ENCODE measurements around the gene LRCOL1.

The LRCOL1 gene

DNA sequence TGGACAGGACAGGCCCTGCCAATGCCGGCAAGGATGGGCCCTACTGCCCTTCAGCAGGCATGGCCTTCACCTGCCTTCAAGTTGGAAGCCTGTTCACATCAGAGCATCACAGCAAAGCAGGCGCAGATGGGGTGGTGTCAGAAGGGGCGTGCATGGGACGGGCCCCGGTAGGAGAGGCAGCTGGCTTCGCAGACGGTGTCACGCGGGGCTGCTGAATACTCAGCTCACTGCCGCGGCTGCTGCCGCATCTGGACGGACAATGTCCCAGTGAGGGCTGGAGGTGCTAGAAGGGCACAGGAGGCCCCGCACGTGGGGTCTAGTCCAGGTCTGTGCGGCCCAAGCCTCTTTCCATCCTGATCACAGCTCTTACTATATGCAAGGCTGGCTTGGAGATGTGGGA is 42.1 kb downstream of the LRCOL1 start:
- Histone ChIP-seq H2AFZ (ENCODE audit: low read depth, low read length, severe bottlenecking) (no peak overlapping the region), H3K9ac (ENCODE audit: low read length) (no peak overlapping the region), H3K36me3 (ENCODE audit: low read length) (no peaks in the 10 kb centered on the region), H3K79me2 (ENCODE audit: insufficient read depth, low read length) (peaks cover 15% of the 10 kb centered on the region; the same call in 1 of the 2 replicates), H3K27ac (ENCODE audit: low read depth, low read length) (no peak overlapping the region), H3K9me3 (ENCODE audit: insufficient read depth, low read length) (no peaks in the 10 kb centered on the region), H3K4me2 (ENCODE audit: low read depth, low read length, poor library complexity, severe bottlenecking) (no peak overlapping the region), H3K27me3 (ENCODE audit: low read length) (no peaks in the 10 kb centered on the region), H4K20me1 (ENCODE audit: low read depth, low read length) (no peaks in the 10 kb centered on the region), H3K4me3 (ENCODE audit: insufficient read depth, low read length, poor library complexity, severe bottlenecking) (no peak overlapping the region), H3F3A (ENCODE audit: insufficient read depth) (no peaks in the 10 kb centered on the region), H3K9me2 (replicated peaks; ENCODE audit: insufficient read depth, low read length) (no peaks in the 10 kb centered on the region)
- no peak for TF ChIP-seq EZH2phosphoT487 (conservative IDR thresholded peaks at IDR 0.05; ENCODE audit: low read length)
- TF ChIP-seq, protein P1, sequence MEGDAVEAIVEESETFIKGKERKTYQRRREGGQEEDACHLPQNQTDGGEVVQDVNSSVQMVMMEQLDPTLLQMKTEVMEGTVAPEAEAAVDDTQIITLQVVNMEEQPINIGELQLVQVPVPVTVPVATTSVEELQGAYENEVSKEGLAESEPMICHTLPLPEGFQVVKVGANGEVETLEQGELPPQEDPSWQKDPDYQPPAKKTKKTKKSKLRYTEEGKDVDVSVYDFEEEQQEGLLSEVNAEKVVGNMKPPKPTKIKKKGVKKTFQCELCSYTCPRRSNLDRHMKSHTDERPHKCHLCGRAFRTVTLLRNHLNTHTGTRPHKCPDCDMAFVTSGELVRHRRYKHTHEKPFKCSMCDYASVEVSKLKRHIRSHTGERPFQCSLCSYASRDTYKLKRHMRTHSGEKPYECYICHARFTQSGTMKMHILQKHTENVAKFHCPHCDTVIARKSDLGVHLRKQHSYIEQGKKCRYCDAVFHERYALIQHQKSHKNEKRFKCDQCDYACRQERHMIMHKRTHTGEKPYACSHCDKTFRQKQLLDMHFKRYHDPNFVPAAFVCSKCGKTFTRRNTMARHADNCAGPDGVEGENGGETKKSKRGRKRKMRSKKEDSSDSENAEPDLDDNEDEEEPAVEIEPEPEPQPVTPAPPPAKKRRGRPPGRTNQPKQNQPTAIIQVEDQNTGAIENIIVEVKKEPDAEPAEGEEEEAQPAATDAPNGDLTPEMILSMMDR (IDR thresholded peaks at IDR 0.05; ENCODE audit: insufficient read depth, low read length, poor library complexity, severe bottlenecking) = no peak

DNA sequence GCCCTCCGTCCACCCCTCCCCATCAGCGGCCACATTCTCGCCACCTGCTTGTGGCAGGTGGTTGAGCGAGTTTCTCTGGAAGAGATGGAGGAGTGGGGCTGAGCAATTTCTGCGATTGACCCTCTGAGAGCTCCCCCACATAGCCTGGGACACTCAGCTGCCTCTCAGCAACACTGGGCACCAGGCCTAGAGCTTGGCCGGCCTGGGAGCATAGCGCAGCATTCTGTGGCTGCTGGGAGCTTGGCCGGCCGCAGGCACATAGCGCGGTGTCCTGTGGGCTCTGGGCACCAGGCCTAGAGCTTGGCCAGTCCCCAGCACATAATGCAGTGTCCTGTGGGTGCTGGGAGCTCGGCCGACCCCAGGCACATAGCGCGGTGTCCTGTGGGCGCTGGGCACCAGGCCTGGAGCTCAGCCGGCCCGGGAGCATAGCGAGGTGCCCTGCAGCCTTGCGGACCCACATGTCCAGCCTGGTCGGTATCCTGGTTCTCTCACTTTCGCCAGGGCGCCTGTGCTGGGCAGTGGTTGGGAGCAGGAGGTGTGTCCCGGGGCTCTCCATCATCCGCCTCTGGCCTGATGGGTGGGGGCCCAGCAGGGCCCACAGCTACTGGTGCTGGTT is 43.8 kb downstream of the LRCOL1 start:
- Histone ChIP-seq H4K20me1 (ENCODE audit: low read depth, low read length) (no peaks in the 10 kb centered on the region), H3K27me3 (ENCODE audit: low read length) (no peaks in the 10 kb centered on the region), H3K4me3 (ENCODE audit: insufficient read depth, low read length, poor library complexity, severe bottlenecking) (no peak overlapping the region), H3K9me2 (replicated peaks; ENCODE audit: insufficient read depth, low read length) (no peaks in the 10 kb centered on the region), H3F3A (ENCODE audit: insufficient read depth) (no peaks in the 10 kb centered on the region), H3K9me3 (ENCODE audit: insufficient read depth, low read length) (no peaks in the 10 kb centered on the region), H3K27ac (ENCODE audit: low read depth, low read length) (no peak overlapping the region), H3K79me2 (ENCODE audit: insufficient read depth, low read length) (peaks cover 27% of the 10 kb centered on the region), H2AFZ (ENCODE audit: low read depth, low read length, severe bottlenecking) (no peak overlapping the region), H3K9ac (ENCODE audit: low read length) (no peak overlapping the region), H3K4me2 (ENCODE audit: low read depth, low read length, poor library complexity, severe bottlenecking) (no peak overlapping the region), H3K36me3 (ENCODE audit: low read length) (no peaks in the 10 kb centered on the region)
- no peak for TF ChIP-seq EZH2phosphoT487 (conservative IDR thresholded peaks at IDR 0.05; ENCODE audit: low read length)
- TF ChIP-seq, protein P1 (IDR thresholded peaks at IDR 0.05; ENCODE audit: insufficient read depth, low read length, poor library complexity, severe bottlenecking) = no peak

DNA sequence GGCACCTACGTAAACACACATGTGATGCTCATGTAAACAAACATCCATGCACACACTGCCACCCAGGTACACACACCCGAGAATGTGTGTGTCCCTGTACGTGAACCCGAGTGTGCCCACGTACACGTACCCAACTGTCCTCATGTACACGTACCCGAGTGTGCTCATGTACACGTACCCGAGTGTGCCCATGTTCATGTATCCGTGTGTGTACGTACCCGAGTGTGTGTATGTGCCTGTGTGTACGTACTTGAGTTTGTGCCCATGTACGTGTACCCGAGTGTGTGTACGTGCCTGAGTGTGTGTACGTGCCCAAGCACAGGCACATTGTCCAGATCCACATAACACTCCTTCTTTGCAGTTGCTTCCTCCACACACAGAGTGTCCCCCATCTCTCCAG is 45.0 kb downstream of the LRCOL1 start:
- H3K9me3 ChIP-seq (ENCODE audit: insufficient read depth, low read length) = no peaks in the 10 kb centered on the region
- H3K79me2 ChIP-seq (ENCODE audit: insufficient read depth, low read length) = peaks cover 31% of the 10 kb centered on the region
- H3K4me2 ChIP-seq (ENCODE audit: low read depth, low read length, poor library complexity, severe bottlenecking) = no peak overlapping the region

More for the DNA sequence above, 45.0 kb downstream of the LRCOL1 start:
- Histone ChIP-seq H3F3A (ENCODE audit: insufficient read depth) (no peaks in the 10 kb centered on the region), H3K27me3 (ENCODE audit: low read length) (no peaks in the 10 kb centered on the region), H3K4me3 (ENCODE audit: insufficient read depth, low read length, poor library complexity, severe bottlenecking) (no peak overlapping the region), H3K36me3 (ENCODE audit: low read length) (no peaks in the 10 kb centered on the region), H4K20me1 (ENCODE audit: low read depth, low read length) (no peaks in the 10 kb centered on the region), H3K27ac (ENCODE audit: low read depth, low read length) (no peak overlapping the region), H3K9ac (ENCODE audit: low read length) (no peak overlapping the region), H3K9me2 (replicated peaks; ENCODE audit: insufficient read depth, low read length) (no peaks in the 10 kb centered on the region), H2AFZ (ENCODE audit: low read depth, low read length, severe bottlenecking) (no peak overlapping the region)
- no peak for TF ChIP-seq EZH2phosphoT487 (conservative IDR thresholded peaks at IDR 0.05; ENCODE audit: low read length)
- TF ChIP-seq, protein P1 (IDR thresholded peaks at IDR 0.05; ENCODE audit: insufficient read depth, low read length, poor library complexity, severe bottlenecking) = no peak
